ENCODE data around the gene TMEM255B.

Gene TMEM255B

DNA sequence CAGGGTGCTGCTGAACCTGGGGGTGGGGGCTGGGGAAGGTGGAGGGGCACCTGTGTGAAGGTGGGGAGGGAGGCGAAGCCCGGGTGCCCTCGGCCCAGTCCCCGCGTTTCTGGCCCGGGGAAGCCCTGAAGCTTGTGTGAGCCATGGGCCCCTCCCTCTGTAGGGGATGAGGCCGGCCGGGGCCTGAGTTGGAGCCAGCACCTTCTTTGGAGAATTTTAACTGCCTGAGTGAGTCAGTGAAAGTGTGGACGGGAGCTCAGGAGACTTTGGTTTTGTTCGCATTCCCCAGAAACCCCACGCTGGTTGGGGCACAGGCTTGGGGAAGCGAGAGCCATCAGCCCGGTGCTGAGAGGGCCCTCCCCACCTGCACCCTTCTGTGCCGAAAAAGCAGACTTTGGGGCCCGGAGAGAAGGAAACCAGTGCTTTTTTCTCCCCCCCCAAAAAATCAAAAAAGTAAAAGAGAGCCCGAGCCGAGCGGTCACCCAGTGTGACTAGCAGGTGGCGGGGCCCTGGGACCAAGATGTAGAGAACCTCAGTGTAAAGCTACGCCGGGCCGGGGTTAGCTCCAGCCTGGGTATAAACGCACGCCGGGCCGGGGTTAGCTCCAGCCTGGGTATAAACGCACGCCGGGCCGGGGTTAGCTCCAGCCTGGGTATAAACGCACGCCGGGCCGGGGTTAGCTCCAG is 45.1 kb downstream of the TMEM255B start:
- no peak overlapping the region for H3K4me3 ChIP-seq (ENCODE audit: low read depth, low read length)
- no peak for DNase-seq (ENCODE audit: low read depth)
- TF ChIP-seq, protein P1, sequence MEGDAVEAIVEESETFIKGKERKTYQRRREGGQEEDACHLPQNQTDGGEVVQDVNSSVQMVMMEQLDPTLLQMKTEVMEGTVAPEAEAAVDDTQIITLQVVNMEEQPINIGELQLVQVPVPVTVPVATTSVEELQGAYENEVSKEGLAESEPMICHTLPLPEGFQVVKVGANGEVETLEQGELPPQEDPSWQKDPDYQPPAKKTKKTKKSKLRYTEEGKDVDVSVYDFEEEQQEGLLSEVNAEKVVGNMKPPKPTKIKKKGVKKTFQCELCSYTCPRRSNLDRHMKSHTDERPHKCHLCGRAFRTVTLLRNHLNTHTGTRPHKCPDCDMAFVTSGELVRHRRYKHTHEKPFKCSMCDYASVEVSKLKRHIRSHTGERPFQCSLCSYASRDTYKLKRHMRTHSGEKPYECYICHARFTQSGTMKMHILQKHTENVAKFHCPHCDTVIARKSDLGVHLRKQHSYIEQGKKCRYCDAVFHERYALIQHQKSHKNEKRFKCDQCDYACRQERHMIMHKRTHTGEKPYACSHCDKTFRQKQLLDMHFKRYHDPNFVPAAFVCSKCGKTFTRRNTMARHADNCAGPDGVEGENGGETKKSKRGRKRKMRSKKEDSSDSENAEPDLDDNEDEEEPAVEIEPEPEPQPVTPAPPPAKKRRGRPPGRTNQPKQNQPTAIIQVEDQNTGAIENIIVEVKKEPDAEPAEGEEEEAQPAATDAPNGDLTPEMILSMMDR (IDR thresholded peaks at IDR 0.05; ENCODE audit: low read depth, low read length), result no peak
- TF ChIP-seq POLR2A (IDR thresholded peaks at IDR 0.05; ENCODE audit: extremely low read depth, insufficient read length) (no peak), MYC (IDR thresholded peaks at IDR 0.05; ENCODE audit: low read depth, low read length) (no peak)
- TF ChIP-seq, protein P2, sequence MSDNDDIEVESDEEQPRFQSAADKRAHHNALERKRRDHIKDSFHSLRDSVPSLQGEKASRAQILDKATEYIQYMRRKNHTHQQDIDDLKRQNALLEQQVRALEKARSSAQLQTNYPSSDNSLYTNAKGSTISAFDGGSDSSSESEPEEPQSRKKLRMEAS (IDR thresholded peaks at IDR 0.05; ENCODE audit: low read depth, low read length), result no peak

DNA sequence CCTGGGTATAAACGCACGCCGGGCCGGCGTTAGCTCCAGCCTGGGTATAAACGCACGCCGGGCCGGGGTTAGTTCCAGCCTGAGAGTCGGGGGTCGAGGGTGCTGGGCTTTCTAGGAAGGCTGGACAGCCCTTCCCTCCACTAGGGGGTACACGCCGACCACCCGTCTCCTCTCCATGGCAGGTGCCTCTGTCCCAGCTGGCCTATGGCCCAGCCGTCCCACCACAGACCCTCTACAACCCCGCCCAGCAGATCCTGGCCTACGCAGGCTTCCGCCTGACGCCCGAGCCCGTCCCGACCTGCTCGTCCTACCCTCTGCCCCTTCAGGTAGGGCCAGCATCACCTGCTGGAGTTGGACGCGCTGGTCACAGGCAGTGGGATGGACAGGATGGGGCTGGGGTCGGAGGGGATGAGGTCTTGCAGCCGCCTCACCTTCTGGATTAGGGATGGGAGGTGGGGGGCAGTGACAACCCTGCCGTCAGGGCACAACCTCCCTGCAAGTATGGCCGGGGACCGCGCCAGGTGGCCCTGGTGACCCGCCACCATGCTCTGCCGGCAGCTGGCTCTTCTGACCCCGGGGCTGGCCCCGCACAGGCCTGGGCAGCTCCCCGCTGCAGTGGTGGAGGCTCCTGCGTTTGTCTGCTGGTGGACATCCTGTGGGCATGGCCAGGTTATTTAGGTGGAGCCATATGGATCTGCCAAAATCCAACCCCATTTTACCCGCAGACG is 45.8 kb downstream of the TMEM255B start:
- no peak for DNase-seq (ENCODE audit: low read depth)
- TF ChIP-seq MYC (IDR thresholded peaks at IDR 0.05; ENCODE audit: low read depth, low read length) (no peak), POLR2A (IDR thresholded peaks at IDR 0.05; ENCODE audit: extremely low read depth, insufficient read length) (no peak)
- TF ChIP-seq, protein P1 (IDR thresholded peaks at IDR 0.05; ENCODE audit: low read depth, low read length), result no peak
- TF ChIP-seq, protein P2 (IDR thresholded peaks at IDR 0.05; ENCODE audit: low read depth, low read length), result no peak
- no peak overlapping the region for H3K4me3 ChIP-seq (ENCODE audit: low read depth, low read length)

DNA sequence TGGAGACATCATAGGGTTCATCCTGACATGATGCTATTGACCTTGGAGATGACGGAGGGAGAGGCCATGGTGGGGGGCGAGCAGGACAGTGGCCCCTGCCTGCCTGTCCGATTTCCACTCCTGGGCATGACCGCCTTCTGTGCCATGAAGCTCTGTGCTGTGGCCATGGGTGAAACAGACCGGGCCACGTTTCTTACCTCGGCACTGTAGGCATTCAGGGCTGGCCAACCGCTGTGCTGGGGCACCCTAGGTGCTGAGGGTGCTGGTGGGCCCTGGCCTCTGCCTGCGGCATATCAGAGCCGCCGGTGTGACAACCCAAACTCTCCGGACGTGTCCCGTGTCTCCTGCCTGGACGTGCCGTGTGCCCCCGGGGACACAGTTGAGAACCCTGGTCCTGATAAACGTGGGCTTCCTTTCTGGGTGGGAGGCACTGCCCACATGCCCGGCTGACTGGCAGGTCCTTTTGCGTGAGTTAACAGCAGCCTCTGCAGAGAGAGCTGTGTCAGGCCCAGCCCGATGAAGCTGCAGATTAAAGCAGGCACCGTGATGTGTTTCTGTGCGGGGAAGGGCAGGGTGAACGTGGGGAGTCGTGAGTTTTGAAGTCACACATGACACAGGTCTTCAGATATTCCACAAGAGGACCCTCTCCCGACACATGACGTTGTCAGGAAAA is 46.5 kb downstream of the TMEM255B start:
- H3K4me3 ChIP-seq (ENCODE audit: low read depth, low read length), result no peak overlapping the region
- TF ChIP-seq, protein P1 (IDR thresholded peaks at IDR 0.05; ENCODE audit: low read depth, low read length), result no peak
- TF ChIP-seq, protein P2 (IDR thresholded peaks at IDR 0.05; ENCODE audit: low read depth, low read length), result no peak
- TF ChIP-seq MYC (IDR thresholded peaks at IDR 0.05; ENCODE audit: low read depth, low read length), result no peak
- TF ChIP-seq POLR2A (IDR thresholded peaks at IDR 0.05; ENCODE audit: extremely low read depth, insufficient read length), result no peak
- no peak for DNase-seq (ENCODE audit: low read depth)

DNA sequence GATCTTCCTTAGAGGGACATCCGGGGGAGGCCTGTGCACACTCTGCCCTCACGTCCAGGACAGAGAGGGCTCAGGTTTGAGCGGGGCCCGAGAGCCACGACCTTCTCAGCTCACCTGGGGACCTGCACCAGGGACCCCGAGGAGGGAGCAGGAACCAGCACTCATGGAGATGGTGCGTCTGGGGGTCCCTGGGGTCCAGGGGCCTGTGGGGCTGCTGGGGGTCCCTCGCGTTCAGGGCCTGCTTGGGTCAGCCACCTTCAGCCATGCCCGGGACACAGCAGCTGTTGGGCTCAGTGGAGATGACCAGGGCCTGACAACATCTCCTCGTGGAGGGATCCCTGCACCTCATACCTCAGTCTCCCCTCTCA is 47.1 kb downstream of the TMEM255B start:
- no peak overlapping the region for H3K4me3 ChIP-seq (ENCODE audit: low read depth, low read length)
- TF ChIP-seq, protein P2 (IDR thresholded peaks at IDR 0.05; ENCODE audit: low read depth, low read length), result no peak
- TF ChIP-seq, protein P1 (IDR thresholded peaks at IDR 0.05; ENCODE audit: low read depth, low read length), result no peak
- no peak for TF ChIP-seq POLR2A (IDR thresholded peaks at IDR 0.05; ENCODE audit: extremely low read depth, insufficient read length)
- no peak for TF ChIP-seq MYC (IDR thresholded peaks at IDR 0.05; ENCODE audit: low read depth, low read length)
- no peak for DNase-seq (ENCODE audit: low read depth)

DNA sequence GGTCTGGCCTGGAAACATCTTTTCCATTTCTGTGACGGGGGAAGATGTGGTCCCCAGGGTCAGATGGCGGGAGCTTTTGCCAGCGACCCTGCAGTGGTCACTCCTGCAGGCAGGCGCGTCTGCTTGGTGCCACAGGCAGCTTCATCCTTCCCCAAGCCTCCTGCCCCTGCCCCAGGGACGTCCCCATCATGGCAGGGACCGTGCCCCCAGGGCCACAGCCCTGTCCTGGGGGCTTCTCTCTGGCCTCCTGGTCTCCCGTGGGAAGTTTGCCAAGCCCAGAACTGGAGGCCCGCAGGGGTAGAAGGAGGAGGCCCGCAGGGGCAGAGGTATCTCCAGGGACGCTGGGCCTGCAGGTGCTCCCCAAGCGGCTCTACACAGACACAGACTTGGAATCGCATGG is 47.5 kb downstream of the TMEM255B start:
- DNase-seq (ENCODE audit: low read depth), result no peak
- no peak overlapping the region for H3K4me3 ChIP-seq (ENCODE audit: low read depth, low read length)
- TF ChIP-seq, protein P2 (IDR thresholded peaks at IDR 0.05; ENCODE audit: low read depth, low read length), result no peak
- TF ChIP-seq, protein P1 (IDR thresholded peaks at IDR 0.05; ENCODE audit: low read depth, low read length), result no peak
- no peak for TF ChIP-seq MYC (IDR thresholded peaks at IDR 0.05; ENCODE audit: low read depth, low read length)
- no peak for TF ChIP-seq POLR2A (IDR thresholded peaks at IDR 0.05; ENCODE audit: extremely low read depth, insufficient read length)

Data from NB4 (cell line).